SK-N-DZ (cell line): Measurements from ENCODE around the gene SLAMF8.
A peak's percentile ranks its signal among the peaks of the same experiment; 100 is the strongest.

Experiments used
- DNase-seq: peaks from one replicate; pipeline ENCODE4 v3.0.0-alpha.2; 2015; ENCODE audit warnings: low spot score
- small RNA-seq, 2 experiments: library from RNA; depleted of rRNA; stranded (forward); fragments of <200 nt; gene quantifications; one replicate each; pipeline ENCODE3, GENCODE V24; 2014

The SLAMF8 gene

DNA sequence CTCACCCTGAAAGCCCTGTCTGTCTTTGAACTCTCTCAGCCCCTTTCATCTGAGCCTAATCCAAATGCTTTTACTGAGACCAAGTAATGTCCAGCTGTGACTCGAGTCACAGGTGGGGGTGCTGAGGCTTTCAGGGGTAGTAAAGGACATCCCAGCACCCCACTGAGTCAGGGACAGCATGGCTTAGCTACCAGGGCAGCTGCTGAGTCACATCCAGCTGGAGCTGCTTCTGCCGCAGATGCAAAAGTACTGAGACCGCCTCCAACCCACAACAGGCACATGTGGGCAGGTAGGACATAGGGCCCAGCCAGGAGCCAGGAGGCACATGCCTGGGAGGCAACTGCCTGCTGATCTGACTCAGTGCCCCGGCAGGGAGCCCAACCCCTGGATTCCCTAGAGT is 42.5 kb downstream of the SLAMF8 start:
- DNase-seq = no peak

DNA sequence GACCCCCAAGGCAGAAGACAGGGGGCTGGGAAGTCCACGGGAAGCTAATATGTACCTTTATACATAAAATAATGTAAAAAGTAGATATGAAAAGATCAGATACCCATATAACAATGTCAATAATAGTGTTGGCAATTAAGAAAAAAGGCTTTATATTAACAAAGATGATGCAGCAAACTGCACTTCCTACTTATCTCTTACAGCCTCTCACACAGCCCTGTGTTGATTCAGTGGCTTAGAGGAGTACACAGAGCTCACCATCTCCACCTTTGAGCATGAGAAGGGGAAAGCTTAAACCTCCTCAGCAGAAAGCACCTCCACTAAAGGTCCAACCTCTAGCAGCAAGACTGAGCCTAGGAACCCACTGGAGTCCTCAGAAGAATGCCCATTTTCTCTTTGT is 42.9 kb downstream of the SLAMF8 start:
- DNase-seq = no peak

DNA sequence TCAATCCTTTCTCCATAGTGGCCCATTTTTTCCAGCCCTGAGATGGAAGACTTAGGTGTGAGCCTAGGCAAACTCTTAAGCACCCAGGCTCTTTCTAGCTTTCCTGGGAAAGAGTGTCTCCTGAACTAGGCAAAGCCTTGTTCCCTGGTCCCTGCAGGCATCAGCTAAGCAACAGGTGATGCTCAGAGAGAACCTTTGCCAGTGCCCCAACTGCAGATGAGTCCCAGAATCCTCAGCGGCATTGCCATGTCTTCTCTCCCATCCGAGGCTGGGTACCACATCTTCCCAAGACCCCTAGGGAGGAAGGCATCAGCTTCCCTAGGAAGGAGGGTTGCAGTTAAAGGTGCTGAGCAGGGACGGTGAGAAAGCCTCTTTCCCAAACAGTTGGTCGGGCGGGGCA is 44.0 kb downstream of the SLAMF8 start:
- DNase-seq = no peak

DNA sequence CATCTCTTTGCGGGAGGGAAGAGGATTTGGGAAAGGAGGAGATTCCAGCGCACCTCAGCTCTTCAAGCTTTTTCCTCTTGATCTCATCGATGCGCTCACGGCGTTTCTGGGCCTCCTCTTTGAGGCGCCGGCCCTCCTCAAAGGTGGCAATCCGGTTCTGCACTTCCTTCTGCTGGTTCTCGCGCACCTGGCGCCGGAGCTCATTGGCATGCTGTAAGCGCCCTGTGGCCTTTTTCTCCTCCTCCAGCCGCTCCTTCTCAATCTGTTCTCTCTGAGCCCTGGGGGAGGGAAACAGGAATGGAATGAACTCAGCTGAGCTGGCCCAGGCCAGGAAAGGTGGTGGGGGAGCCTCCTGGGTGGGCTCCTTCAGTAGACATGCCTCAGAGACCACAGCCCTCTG is 46.2 kb downstream of the SLAMF8 start:
- DNase-seq = no peak

DNA sequence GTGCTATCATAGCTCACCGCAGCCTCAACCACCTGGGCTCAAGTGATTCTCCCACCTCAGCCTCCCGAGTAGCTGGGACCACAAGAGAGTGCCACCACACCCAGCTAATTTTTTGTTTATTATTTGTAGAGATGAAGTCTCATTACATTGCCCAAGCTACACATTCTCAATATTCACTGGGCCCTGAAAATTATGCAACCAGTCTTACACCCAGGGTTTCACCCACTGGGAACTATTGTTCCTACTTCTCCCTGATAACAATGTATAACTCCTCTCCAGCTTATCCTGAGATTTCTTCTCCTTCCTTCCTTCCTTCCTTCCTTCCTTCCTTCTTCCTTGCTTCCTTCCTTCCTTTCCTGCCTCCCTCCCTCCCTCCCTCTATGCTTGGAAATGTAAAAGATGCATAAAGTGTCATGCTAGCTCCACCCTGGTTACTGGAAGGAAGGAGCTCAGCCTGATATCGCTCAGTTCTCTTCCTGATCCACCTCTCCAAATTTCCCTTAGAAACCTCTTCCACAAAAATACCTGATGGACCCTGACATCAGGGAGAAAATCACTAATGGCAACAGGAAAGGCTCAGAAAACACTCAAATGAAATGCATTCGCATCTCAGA is 47.0 kb downstream of the SLAMF8 start:
- DNase-seq = no peak

DNA sequence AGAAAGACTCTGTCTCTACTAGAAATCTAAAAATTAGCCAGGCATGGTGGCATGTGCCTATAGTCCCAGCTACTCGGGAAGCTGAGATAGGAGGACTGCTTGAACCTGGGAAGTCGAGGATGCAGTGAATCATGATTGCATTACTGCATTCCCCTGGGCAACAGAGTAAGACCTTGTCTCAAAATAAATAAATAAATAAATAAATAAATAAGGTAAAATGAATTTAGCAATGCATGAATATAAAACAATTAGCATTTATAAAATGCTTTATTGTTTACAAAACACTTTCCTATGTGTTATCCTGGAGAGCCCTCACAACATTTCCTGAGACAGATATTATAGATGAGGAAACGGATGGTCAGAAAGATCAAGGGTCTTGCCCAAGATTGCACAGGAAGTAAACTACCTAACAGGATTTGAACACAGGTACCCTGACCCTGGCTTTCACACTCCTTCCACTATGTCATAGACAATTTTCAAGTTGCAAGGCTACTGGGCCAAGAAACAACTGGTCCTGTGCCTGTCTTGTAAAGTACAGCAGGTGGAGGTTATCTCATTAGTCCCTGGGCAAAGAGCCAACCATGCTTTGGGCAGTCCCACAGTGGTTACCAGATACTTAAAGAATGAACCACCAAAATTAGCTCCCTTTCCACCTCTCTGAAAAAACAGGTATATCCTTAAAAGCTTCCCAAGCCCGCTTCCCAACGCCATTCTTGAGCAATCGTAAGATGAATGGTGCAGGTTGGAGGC is 51.2 kb downstream of the SLAMF8 start:
- DNase-seq = no peak

DNA sequence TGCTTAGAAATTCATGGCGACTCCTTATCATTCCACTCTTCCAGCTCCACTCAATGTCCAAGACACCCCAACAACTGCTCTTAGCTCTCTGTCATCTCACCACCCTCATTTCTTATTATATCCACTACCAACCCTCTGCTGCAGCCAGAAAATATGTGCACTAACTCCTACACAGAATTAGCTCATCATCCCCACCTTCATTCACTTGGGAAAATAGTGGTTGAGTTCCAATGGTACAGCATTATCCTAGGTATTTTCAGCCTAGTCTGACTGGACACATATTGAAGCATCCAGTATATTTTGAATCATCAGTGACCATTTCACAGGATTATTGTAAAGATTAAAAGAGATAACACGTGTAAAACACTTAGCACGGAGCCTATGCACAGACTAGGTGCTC is 52.5 kb downstream of the SLAMF8 start:
- no peak for DNase-seq

DNA sequence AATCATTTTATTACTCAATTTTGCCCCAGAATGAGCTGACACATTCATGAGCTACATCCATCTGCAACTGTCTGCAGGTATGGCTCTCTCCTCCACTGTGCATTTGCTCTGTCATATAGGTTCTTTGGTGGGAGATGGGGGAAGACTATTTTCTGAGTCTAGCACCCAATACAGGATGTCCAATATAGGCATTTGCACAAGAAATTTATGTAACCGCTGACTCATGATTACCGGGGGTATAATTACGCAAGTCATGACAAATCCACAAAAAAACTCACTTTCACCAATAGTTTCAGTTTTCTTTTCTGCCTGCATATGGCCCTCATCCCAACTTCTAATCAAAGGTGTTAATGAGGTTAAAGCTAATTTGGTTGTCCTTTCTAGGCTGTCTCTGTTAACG is 53.3 kb downstream of the SLAMF8 start:
- DNase-seq = no peak

DNA sequence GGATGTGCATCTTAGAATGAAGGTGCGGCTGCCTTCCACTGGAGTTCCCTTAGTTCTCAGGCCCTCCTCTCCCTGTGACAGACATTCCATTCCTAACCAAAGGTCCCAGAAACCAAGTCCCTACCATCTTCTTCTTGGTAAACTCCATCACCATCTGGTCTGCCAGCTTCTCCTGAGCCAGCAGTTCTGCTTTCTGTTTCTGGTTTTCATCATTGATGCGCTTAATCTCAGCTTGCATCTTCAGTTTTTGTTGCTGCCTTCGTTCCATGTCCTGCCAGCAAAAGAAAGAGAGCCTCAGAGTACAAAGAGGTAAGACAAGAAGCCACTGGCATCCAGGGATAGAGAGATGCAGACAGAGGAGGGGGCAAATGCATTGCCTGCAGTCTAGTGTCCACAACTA is 53.8 kb downstream of the SLAMF8 start:
- DNase-seq = peak; percentile 79

DNA sequence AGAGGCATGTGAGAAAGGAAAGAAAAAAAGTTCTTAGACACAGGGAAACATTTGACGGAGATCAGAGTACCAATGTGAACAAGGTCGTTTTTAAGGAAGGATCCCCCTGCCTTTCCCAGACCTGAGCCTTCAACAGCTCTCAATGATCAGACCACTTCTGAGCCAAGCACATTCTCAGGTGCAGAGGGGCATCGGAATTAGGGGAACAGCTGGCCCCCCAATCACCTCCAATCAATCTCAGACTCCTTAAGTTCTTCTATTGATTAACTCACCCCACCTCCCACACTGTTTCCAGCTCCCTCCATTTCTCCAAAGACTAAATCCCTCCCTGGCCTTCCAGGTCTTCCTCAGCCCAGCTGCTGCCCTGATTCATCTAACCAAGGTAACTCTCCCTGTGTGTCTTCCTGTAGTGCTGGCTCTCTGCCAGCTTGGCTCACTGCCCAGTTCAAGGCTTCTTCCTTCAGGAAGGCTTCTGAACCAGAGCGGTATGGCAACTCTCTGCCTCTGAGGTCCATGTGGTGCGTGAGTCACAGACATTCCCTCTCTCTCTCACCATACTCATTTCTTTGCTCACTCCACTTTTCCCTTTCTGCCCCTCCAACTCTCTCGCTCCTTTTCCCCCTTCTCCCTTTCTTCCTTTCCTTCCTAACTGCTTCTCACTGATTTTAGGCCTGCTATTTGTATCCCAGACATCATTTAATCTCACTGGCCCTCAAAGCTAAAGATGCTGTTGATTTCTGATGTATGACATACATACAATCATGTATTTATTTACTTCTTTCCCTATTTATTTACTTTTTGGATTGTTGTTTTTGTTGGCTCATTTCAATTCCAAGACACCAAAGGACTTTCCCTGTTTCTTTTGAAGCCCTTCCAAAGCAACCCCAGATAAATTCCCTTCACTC is 55.2 kb downstream of the SLAMF8 start:
- DNase-seq = peak; percentile 81

DNA sequence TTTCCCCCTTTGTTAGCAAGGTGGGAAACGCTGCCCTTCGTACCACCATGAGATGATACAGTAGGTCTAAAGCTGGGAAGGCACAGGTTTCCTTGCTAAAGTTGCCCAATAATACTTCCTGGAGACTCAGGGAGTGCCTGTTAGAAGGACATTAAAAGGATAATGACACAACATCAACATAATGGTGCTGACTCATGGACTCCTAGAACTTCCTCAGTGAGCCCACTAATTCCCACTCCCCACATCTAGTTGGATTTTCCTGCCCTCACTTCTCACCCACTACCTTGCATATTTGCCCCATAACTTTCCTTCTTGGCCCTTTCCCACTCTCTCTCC is 55.8 kb downstream of the SLAMF8 start:
- no peak for DNase-seq

DNA sequence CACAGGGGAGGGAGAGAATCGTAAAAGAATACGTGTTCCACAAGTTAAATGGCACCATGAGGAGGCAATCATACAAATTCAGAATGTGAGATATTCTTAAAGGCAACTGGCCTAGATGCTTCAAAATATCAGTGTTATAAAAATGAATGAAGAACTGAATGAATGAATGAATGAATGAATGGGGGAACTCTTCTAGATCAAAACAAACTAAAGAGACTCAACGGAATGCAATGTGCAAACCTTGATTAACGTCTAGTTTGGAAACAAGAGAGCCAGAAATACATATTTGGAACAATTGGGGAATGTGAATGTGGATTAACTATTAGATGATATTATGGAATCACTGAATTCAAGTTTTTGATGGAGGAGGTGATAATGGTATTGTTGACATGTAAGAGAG is 56.5 kb downstream of the SLAMF8 start:
- DNase-seq = no peak

DNA sequence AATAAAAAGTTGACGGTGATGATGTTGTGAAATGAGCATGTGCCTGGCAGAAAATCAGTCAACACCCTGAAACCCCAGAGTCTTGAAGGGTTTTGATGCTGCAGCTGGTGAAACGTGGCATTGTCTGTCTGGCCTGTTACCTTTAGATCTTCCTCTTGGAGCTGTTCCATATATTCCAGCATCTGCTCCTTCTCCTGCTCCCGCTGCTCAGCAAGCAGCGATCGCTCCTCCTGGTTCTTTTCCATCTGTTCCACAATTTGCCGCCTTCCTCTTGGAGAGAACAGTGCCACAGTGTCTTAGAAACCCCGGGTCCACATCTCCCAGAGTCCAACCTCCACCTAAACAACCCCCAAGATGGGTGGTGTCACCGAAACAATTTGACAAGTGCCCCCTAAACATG is 57.6 kb downstream of the SLAMF8 start:
- DNase-seq = no peak

Small RNA genes lying within 50 kb of the gene (small RNA-seq; reads per million reads assigned to genes)
- gene RF00570 = 0.22 to 0.45 reads per million in 2 experiments
